DOHH2 (cell line): ENCODE measurements around the gene TNFRSF21.

Experiments
- H3F3A ChIP-seq: fragments of 200-600 bp; sonication (generic), shearing (Covaris generic); 2 replicates; pipeline ENCODE4 v1.6.0; 2016; ENCODE audit warnings: antibody characterized with exemption, mild to moderate bottlenecking; ENCODE audit not compliant: control insufficient read depth, insufficient read depth
- H3K27ac ChIP-seq: fragments of 200-600 bp; sonication (generic); 2 replicates; pipeline ENCODE4 v1.5.1; 2014; ENCODE audit warnings: low read depth, mild to moderate bottlenecking, low read length, moderate library complexity
- H3K27me3 ChIP-seq: fragments of 200-600 bp; sonication (generic); 2 replicates; pipeline ENCODE4 v1.6.1; 2014; ENCODE audit warnings: mild to moderate bottlenecking, low read length, mixed read lengths; ENCODE audit not compliant: control insufficient read depth
- H3K36me3 ChIP-seq: fragments of 200-600 bp; sonication (generic); 2 replicates; pipeline ENCODE4 v1.6.1; 2014; ENCODE audit warnings: mild to moderate bottlenecking, low read length, moderate library complexity, mixed read lengths; ENCODE audit not compliant: control insufficient read depth
- H3K4me1 ChIP-seq: fragments of 200-600 bp; sonication (generic); 2 replicates; pipeline ENCODE4 v1.6.1; 2014; ENCODE audit warnings: mild to moderate bottlenecking, low read length, mixed read lengths; ENCODE audit not compliant: control insufficient read depth
- H3K4me2 ChIP-seq: fragments of 200-600 bp; sonication (generic); 2 replicates; pipeline ENCODE4 v1.6.0; 2014; ENCODE audit warnings: mild to moderate bottlenecking, low read length, moderate library complexity
- H3K4me3 ChIP-seq: fragments of 200-600 bp; sonication (generic); 2 replicates; pipeline ENCODE4 v1.5.1; 2014; ENCODE audit warnings: mild to moderate bottlenecking, low read length, mixed read lengths
- H3K79me2 ChIP-seq: fragments of 200-600 bp; sonication (generic); 2 replicates; pipeline ENCODE4 v1.6.1; 2014; ENCODE audit warnings: mild to moderate bottlenecking, low read length, mixed read lengths; ENCODE audit not compliant: control insufficient read depth
- H3K9me2 ChIP-seq: fragments of 200-600 bp; sonication (generic); replicated peaks from 2 replicates; pipeline ENCODE4 v1.6.1; 2014; ENCODE audit warnings: mild to moderate bottlenecking, low read length, mixed read lengths; ENCODE audit not compliant: control insufficient read depth
- H3K9me3 ChIP-seq: fragments of 200-600 bp; sonication (generic); 2 replicates; pipeline ENCODE4 v1.6.1; 2014; ENCODE audit warnings: antibody characterized with exemption, low read length, mixed read lengths; ENCODE audit not compliant: control insufficient read depth, insufficient read depth
- H4K20me1 ChIP-seq: fragments of 200-600 bp; sonication (generic); 2 replicates; pipeline ENCODE4 v1.6.0; 2014; ENCODE audit warnings: low read depth, mild to moderate bottlenecking, antibody characterized with exemption, low read length, moderate library complexity; ENCODE audit not compliant: control insufficient read depth, insufficient read depth
- EZH2phosphoT487 ChIP-seq: fragments of 200-600 bp; sonication (generic); IDR thresholded peaks from 2 replicates; pipeline ENCODE4 v1.6.1; 2017; ENCODE audit warnings: borderline replicate concordance, mild to moderate bottlenecking, antibody characterized with exemption, low read length, moderate library complexity, mixed read lengths
- TF ChIP-seq, protein P1 (sequence below): fragments of 200-600 bp; sonication (generic); IDR thresholded peaks from one replicate; pipeline ENCODE4 v1.5.1; 2014; ENCODE audit warnings: antibody characterized with exemption, mild to moderate bottlenecking, low read depth, low read length; ENCODE audit not compliant: poor library complexity, severe bottlenecking

Gene TNFRSF21

DNA sequence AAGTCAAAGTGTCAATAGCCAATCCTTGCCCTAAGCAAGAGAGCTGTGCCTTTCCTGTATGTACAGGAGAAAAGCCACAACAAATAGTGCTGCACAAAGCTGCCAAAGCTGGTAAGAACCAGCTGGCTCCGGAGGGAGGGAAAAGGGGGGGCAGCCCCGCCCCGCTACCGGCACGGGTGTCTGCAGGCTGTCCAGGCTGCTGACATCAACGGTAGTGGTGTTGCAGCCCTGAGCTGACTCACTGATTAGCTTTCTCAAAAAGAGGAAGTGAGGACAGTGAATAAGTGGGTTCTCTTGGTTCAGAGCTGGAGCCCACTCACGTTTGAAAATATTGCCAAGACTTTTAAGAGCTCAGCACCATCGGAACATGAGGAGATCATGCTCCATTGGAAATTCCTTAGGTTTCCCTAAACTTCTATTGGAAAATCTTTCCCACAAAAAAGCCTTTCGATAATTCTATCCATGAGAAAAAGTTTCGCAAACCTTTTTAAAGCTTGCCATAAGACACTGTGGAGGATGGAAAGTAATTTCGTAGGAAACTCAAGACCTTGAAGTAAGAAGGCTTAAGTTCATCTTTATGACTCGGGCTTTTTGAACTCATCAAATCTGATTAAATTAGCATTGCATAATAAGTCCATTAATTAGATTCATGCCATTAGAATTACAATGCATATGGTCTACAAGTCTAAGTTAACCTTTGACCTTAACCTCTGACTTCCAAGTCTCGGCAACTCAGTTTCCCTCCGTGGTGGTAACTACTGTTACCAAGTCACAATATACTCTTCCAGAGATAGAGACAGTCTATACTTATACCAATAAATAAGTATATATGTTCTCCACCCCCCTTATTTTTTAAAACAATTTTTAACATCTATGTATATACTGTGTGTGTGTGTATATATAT lies 67.0 kb downstream of the TNFRSF21 start:
- H3F3A ChIP-seq: peaks cover 17% of the 10 kb centered on the region

DNA sequence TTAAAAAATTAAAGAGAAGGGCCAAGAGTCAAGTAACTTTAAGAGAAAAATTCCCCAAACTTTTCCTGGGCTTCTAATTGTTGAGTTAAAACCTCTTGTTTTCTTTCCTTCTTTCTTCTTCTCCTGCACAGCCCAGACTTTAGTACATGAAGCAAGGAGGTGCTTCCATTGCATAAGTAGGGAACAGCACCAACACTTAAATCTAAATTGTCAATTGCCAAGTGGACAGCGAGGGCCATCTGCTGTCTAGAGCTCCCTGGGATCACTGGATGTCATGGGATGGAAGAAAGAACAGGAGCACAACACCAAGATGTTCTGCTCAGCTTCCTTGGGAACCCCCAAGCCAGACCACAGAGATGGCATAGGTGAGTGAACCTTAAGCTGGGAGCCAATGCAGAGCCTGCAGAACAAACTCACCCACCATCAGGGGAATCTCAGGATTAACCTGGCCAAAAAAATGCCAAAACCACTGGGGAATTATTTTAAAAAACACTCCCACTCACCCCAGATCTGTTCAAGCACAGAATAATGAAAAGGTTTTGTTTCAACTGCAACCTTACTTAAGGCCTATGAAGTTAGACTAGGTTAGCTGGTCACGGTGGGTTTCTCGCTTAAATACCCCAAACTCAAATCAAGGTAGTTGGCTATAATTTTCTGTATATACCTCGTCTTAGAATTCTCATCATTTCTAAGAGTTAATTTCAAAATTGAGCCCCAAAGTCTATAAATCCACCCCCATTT lies 67.8 kb downstream of the TNFRSF21 start:
- H3K27me3 ChIP-seq: no peaks in the 10 kb centered on the region
- peak overlapping the region; percentile 0; the same call in 1 of the 2 replicates for H3K4me3 ChIP-seq
- TF ChIP-seq, protein P1, sequence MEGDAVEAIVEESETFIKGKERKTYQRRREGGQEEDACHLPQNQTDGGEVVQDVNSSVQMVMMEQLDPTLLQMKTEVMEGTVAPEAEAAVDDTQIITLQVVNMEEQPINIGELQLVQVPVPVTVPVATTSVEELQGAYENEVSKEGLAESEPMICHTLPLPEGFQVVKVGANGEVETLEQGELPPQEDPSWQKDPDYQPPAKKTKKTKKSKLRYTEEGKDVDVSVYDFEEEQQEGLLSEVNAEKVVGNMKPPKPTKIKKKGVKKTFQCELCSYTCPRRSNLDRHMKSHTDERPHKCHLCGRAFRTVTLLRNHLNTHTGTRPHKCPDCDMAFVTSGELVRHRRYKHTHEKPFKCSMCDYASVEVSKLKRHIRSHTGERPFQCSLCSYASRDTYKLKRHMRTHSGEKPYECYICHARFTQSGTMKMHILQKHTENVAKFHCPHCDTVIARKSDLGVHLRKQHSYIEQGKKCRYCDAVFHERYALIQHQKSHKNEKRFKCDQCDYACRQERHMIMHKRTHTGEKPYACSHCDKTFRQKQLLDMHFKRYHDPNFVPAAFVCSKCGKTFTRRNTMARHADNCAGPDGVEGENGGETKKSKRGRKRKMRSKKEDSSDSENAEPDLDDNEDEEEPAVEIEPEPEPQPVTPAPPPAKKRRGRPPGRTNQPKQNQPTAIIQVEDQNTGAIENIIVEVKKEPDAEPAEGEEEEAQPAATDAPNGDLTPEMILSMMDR: no peak
- no peak for TF ChIP-seq EZH2phosphoT487
- H3K27ac ChIP-seq: no peak overlapping the region
- H3K4me1 ChIP-seq: peaks cover 67% of the 10 kb centered on the region
- no peaks in the 10 kb centered on the region for H3K9me2 ChIP-seq
- H3F3A ChIP-seq: peaks cover 10% of the 10 kb centered on the region
- H3K9me3 ChIP-seq: no peaks in the 10 kb centered on the region
- 0 out of 2 replicates have a peak, but pooled peaks cover 3% of the 10 kb centered on the region for H3K36me3 ChIP-seq
- no peaks in the 10 kb centered on the region for H4K20me1 ChIP-seq
- H3K4me2 ChIP-seq: peak overlapping the region; percentile 39
- H3K79me2 ChIP-seq: no peaks in the 10 kb centered on the region

More for the DNA sequence above, 67.0 kb downstream of the TNFRSF21 start:
- Histone ChIP-seq H3K36me3 (0 out of 2 replicates have a peak, but pooled peaks cover 5% of the 10 kb centered on the region), H3K4me1 (peaks cover 75% of the 10 kb centered on the region), H3K9me3 (no peaks in the 10 kb centered on the region), H4K20me1 (no peaks in the 10 kb centered on the region), H3K9me2 (no peaks in the 10 kb centered on the region), H3K4me2 (peak overlapping the region; percentile 39), H3K79me2 (no peaks in the 10 kb centered on the region), H3K27ac (no peak overlapping the region), H3K27me3 (no peaks in the 10 kb centered on the region), H3K4me3 (peak overlapping the region; percentile 0; the same call in 1 of the 2 replicates)
- TF ChIP-seq, protein P1: no peak
- TF ChIP-seq EZH2phosphoT487: no peak

DNA sequence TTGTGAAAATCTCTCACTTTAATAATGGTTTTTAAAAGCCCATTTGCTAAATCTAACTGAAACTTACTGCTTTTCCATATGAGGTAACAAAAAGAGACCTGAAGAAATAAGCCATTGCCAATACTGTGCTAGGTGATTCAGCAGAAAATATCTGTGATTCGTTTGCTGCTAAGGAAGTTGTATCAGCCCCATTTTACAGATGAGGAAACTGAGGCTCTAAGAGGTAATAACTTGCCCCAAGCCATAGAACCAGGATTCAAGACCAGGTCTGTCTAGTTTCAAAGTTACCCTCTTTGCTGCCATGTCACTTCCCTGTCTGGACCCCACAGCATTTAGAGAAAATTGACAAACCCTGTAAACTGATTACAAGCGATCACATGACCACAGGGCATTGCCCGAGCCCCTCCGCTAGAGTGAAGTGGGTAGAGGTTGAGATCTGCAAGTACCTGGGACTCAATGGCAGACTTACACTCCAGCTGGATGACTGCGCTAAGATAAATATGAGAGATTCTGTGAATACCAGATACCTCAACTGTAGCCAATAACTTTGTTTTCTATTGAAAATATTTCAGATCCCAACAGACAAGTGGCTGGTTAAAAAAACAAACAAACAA lies 69.3 kb downstream of the TNFRSF21 start:
- Histone ChIP-seq H3K79me2 (no peaks in the 10 kb centered on the region), H3K36me3 (no peaks in the 10 kb centered on the region), H3K27me3 (no peaks in the 10 kb centered on the region), H3K27ac (no peak overlapping the region), H3K4me1 (peaks cover 65% of the 10 kb centered on the region), H4K20me1 (no peaks in the 10 kb centered on the region), H3K9me3 (no peaks in the 10 kb centered on the region), H3K4me3 (no peak overlapping the region), H3F3A (no peaks in the 10 kb centered on the region), H3K9me2 (no peaks in the 10 kb centered on the region), H3K4me2 (no peak overlapping the region; the same call in 1 of the 2 replicates)
- TF ChIP-seq, protein P1: no peak
- no peak for TF ChIP-seq EZH2phosphoT487
